ENCODE results near the gene ERC1.

ERC1 gene

GRCh38 chr12:1034751-1035457 is 43.9 kb downstream of the ERC1 start (continued):
- TF ChIP-seq ZNF18 (tag by site-specific recombination; IDR thresholded peaks at IDR 0.05) = no peak
- TF ChIP-seq HOXD13 (CRISPR knock-in tag; IDR thresholded peaks at IDR 0.05; ENCODE audit: borderline replicate concordance) = no peak
- TF ChIP-seq ZNF362 (tag by site-specific recombination; IDR thresholded peaks at IDR 0.05) = no peak
- TF ChIP-seq ZNF449 (tag by site-specific recombination; IDR thresholded peaks at IDR 0.05) = no peak
- TF ChIP-seq ZNF48 (tag by site-specific recombination; IDR thresholded peaks at IDR 0.05) = no peak
- no peak for TF ChIP-seq FEZF1 (tag by site-specific recombination; IDR thresholded peaks at IDR 0.05)

- ChIA-PET CTCF (no interaction called here), POLR2A (no interaction called here)
- Histone ChIP-seq H3K4me1 (ENCODE audit: control insufficient read depth, insufficient read depth, low read length) (no peaks in the 10 kb centered on the region), H3K36me3 (ENCODE audit: control insufficient read depth in 2 of 2, insufficient read depth in 1 of 2, low read length in 2 of 2) (no peaks in the 10 kb centered on the region; a peak in 1 of 3 replicates), H3K4me3 (ENCODE audit: low read depth, low read length) (no peak overlapping the region), H3K9me3 (ENCODE audit: control insufficient read depth, insufficient read depth, low read depth, low read length) (no peaks in the 10 kb centered on the region), H3K27ac (ENCODE audit: extremely low read depth, low read depth, low read length) (no peak overlapping the region)
- no peak for TF ChIP-seq ZNF645 (tag by site-specific recombination; IDR thresholded peaks at IDR 0.05)
- TF ChIP-seq FEZF1 (tag by site-specific recombination; IDR thresholded peaks at IDR 0.05) = no peak
- no peak for TF ChIP-seq ZNF660 (tag by site-specific recombination; IDR thresholded peaks at IDR 0.05)
- no peak for TF ChIP-seq ZNF311 (tag by site-specific recombination; IDR thresholded peaks at IDR 0.05; ENCODE audit: borderline replicate concordance)
- TF ChIP-seq REPIN1 (tag by site-specific recombination; IDR thresholded peaks at IDR 0.05; ENCODE audit: low read depth) = no peak
- no peak for TF ChIP-seq REST (tag by site-specific recombination; IDR thresholded peaks at IDR 0.05)
- no peak for TF ChIP-seq TCF7L2 (IDR thresholded peaks at IDR 0.05; ENCODE audit: borderline replicate concordance, low read depth, low read length)
- no peak for TF ChIP-seq ZNF202 (tag by site-specific recombination; IDR thresholded peaks at IDR 0.05; ENCODE audit: borderline replicate concordance)
- no peak for TF ChIP-seq ZNF529 (tag by site-specific recombination; IDR thresholded peaks at IDR 0.05; ENCODE audit: insufficient replicate concordance)
- no peak for TF ChIP-seq SP3 (tag by site-specific recombination; IDR thresholded peaks at IDR 0.05)
- TF ChIP-seq ZNF610 (tag by site-specific recombination; IDR thresholded peaks at IDR 0.05; ENCODE audit: borderline replicate concordance) = no peak
- no peak for TF ChIP-seq HOXC10 (CRISPR knock-in tag; IDR thresholded peaks at IDR 0.05)
- no peak for TF ChIP-seq ELK4 (IDR thresholded peaks at IDR 0.05; ENCODE audit: borderline replicate concordance, low read depth, low read length)
- no peak for TF ChIP-seq CTCF (tag by site-specific recombination; IDR thresholded peaks at IDR 0.05)
These were observed 50.5 kb downstream of the ERC1 start for GRCh38 chr12:1041478-1041877.
